HEK293 (cell line): Measurements from ENCODE around the gene KCNMB2.

Experiments used
- CTCF ChIA-PET: fragments of 350-600 bp; formaldehyde crosslinking; extraction: SDS; loops from one replicate; lab custom pipeline; 2021; ENCODE audit warnings: antibody characterized with exemption; lab: Yijun Ruan, JAX
- POLR2A ChIA-PET: fragments of 300-600 bp; formaldehyde crosslinking; extraction: SDS; loops from one replicate; lab custom pipeline; 2020; ENCODE audit warnings: antibody characterized with exemption, inconsistent platforms; lab: Yijun Ruan, JAX
- H3K27ac ChIP-seq: fragments of 200-500 bp; sonication (Bioruptor generic); 2 replicates; pipeline ENCODE4 v1.5.1; 2014; ENCODE audit warnings: low read depth, low read length, control low read depth, inconsistent platforms; ENCODE audit errors: extremely low read depth
- H3K36me3 ChIP-seq, 2 experiments: fragments of 200-500 bp in 1 of 2; sonication (Bioruptor generic) in 1 of 2; 1 replicate in 1 of 2; 2 replicates in 1 of 2; pipeline ENCODE4 v1.5.1; 2014 to 2017; ENCODE audit warnings: inconsistent platforms in 2 of 2, low read length in 2 of 2; ENCODE audit not compliant: control insufficient read depth in 2 of 2, insufficient read depth in 1 of 2
- H3K4me1 ChIP-seq: fragments of 200-500 bp; sonication (Bioruptor generic); 2 replicates; pipeline ENCODE4 v1.5.1; 2014; ENCODE audit warnings: mild to moderate bottlenecking, low read length, inconsistent platforms; ENCODE audit not compliant: control insufficient read depth, insufficient read depth
- H3K4me3 ChIP-seq: 2 replicates; pipeline ENCODE4 v1.5.1; 2011; ENCODE audit warnings: low read depth, mild to moderate bottlenecking, control low read depth, low read length, moderate library complexity
- H3K9me3 ChIP-seq: fragments of 200-500 bp; sonication (Bioruptor generic); 2 replicates; pipeline ENCODE4 v1.5.1; 2014; ENCODE audit warnings: low read depth, low read length, inconsistent platforms; ENCODE audit not compliant: control insufficient read depth, insufficient read depth
- EGR2 ChIP-seq: fragments of 450-650 bp; formaldehyde crosslinking; IDR thresholded peaks from 2 replicates; pipeline ENCODE4 v1.5.1; 2016; ENCODE audit warnings: low read depth, missing biosample characterization, missing genetic modification characterization
- ELK4 ChIP-seq: IDR thresholded peaks from 2 replicates; pipeline ENCODE4 v1.6.1; 2011; ENCODE audit warnings: mild to moderate bottlenecking, low read depth, low read length, borderline replicate concordance
- GLIS1 ChIP-seq: fragments of 450-650 bp; formaldehyde crosslinking; IDR thresholded peaks from 2 replicates; pipeline ENCODE4 v1.5.1; 2016; ENCODE audit warnings: missing biosample characterization, missing genetic modification characterization
- KLF10 ChIP-seq: fragments of 450-650 bp; IDR thresholded peaks from 2 replicates; pipeline ENCODE4 v1.5.1; 2018; ENCODE audit warnings: missing biosample characterization, mild to moderate bottlenecking, missing genetic modification characterization
- KLF17 ChIP-seq: fragments of 450-650 bp; formaldehyde crosslinking; IDR thresholded peaks from 2 replicates; pipeline ENCODE4 v1.5.1; 2016; ENCODE audit warnings: missing biosample characterization, missing genetic modification characterization
- SCRT2 ChIP-seq: fragments of 450-650 bp; formaldehyde crosslinking; IDR thresholded peaks from 2 replicates; pipeline ENCODE4 v1.5.1; 2016; ENCODE audit warnings: missing biosample characterization, missing genetic modification characterization
- TRIM28 ChIP-seq: IDR thresholded peaks from 2 replicates; pipeline ENCODE4 v1.6.1; 2011; ENCODE audit warnings: low read length, control low read depth, borderline replicate concordance
- ZBTB7A ChIP-seq: fragments of 450-650 bp; formaldehyde crosslinking; IDR thresholded peaks from 2 replicates; pipeline ENCODE4 v1.5.1; 2016; ENCODE audit warnings: low read depth, missing biosample characterization, missing genetic modification characterization
- ZNF112 ChIP-seq: fragments of 450-650 bp; formaldehyde crosslinking; IDR thresholded peaks from 2 replicates; pipeline ENCODE4 v1.5.0; 2017; ENCODE audit warnings: missing biosample characterization, missing genetic modification characterization
- ZNF148 ChIP-seq: fragments of 450-650 bp; formaldehyde crosslinking; IDR thresholded peaks from 2 replicates; pipeline ENCODE4 v1.5.0; 2017; ENCODE audit warnings: missing biosample characterization, missing genetic modification characterization, borderline replicate concordance
- ZNF16 ChIP-seq: fragments of 450-650 bp; formaldehyde crosslinking; IDR thresholded peaks from 2 replicates; pipeline ENCODE4 v1.5.1; 2016; ENCODE audit warnings: low read depth, missing biosample characterization, missing genetic modification characterization
- ZNF23 ChIP-seq: fragments of 450-650 bp; formaldehyde crosslinking; IDR thresholded peaks from 2 replicates; pipeline ENCODE4 v1.5.1; 2016; ENCODE audit warnings: missing biosample characterization, missing genetic modification characterization, borderline replicate concordance
- ZNF398 ChIP-seq: fragments of 450-650 bp; formaldehyde crosslinking; IDR thresholded peaks from 2 replicates; pipeline ENCODE4 v1.5.1; 2017; ENCODE audit warnings: missing biosample characterization, missing genetic modification characterization
- ZNF48 ChIP-seq: fragments of 450-650 bp; formaldehyde crosslinking; IDR thresholded peaks from 2 replicates; pipeline ENCODE4 v1.5.1; 2016; ENCODE audit warnings: missing biosample characterization, missing genetic modification characterization
- ZNF548 ChIP-seq: fragments of 450-650 bp; formaldehyde crosslinking; IDR thresholded peaks from 2 replicates; pipeline ENCODE4 v1.5.1; 2016; ENCODE audit warnings: missing biosample characterization, missing genetic modification characterization
- ZNF580 ChIP-seq: fragments of 450-650 bp; formaldehyde crosslinking; IDR thresholded peaks from 2 replicates; pipeline ENCODE4 v1.5.1; 2016; ENCODE audit warnings: missing biosample characterization, missing genetic modification characterization
- ZNF654 ChIP-seq: fragments of 450-650 bp; formaldehyde crosslinking; IDR thresholded peaks from 2 replicates; pipeline ENCODE4 v1.5.1; 2016; ENCODE audit warnings: low read depth, missing biosample characterization, missing genetic modification characterization
- ZNF660 ChIP-seq: fragments of 450-650 bp; IDR thresholded peaks from 2 replicates; pipeline ENCODE4 v1.5.1; 2018; ENCODE audit warnings: missing biosample characterization, mild to moderate bottlenecking, missing genetic modification characterization
- ZSCAN18 ChIP-seq: fragments of 450-650 bp; formaldehyde crosslinking; IDR thresholded peaks from 2 replicates; pipeline ENCODE4 v1.5.1; 2016; ENCODE audit warnings: missing biosample characterization, missing genetic modification characterization
- ZSCAN5A ChIP-seq: fragments of 450-650 bp; formaldehyde crosslinking; IDR thresholded peaks from 2 replicates; pipeline ENCODE4 v1.5.1; 2016; ENCODE audit warnings: missing biosample characterization, missing genetic modification characterization

The KCNMB2 gene

GRCh38 chr3:178749471-178749870, 213.2 kb downstream of the KCNMB2 start:
- CTCF ChIA-PET, result interaction anchor here (0.6 kb wide), 1 partner anchor 35 kb away, joined by 3 read pairs; no protein-coding TSS in a partner anchor
- POLR2A ChIA-PET, result no interaction called here
- H3K4me1 ChIP-seq, result no peaks in the 10 kb centered on the region
- no peak overlapping the region for H3K4me3 ChIP-seq
- H3K9me3 ChIP-seq, result no peaks in the 10 kb centered on the region
- no peaks in the 10 kb centered on the region for H3K36me3 ChIP-seq
- TF ChIP-seq TRIM28 (no peak), ZSCAN5A (tag by site-specific recombination) (no peak), KLF17 (no peak), ZNF148 (tag by site-specific recombination) (no peak), EGR2 (tag by site-specific recombination) (no peak), ZNF654 (tag by site-specific recombination) (no peak), ZNF398 (tag by site-specific recombination) (no peak), ZNF16 (tag by site-specific recombination) (no peak), ZNF548 (tag by site-specific recombination) (no peak), SCRT2 (tag by site-specific recombination) (no peak), KLF10 (tag by site-specific recombination) (no peak), ZNF48 (tag by site-specific recombination) (no peak)
- no peak overlapping the region for H3K27ac ChIP-seq

- Histone ChIP-seq H3K36me3 (no peaks in the 10 kb centered on the region), H3K4me1 (no peaks in the 10 kb centered on the region), H3K4me3 (no peak overlapping the region), H3K27ac (no peak overlapping the region), H3K9me3 (no peaks in the 10 kb centered on the region)
- ChIA-PET CTCF (no interaction called here), POLR2A (no interaction called here)
- TF ChIP-seq ZNF112 (tag by site-specific recombination), result no peak
- no peak for TF ChIP-seq KLF17
- no peak for TF ChIP-seq ZSCAN18 (tag by site-specific recombination)
- TF ChIP-seq ZNF654 (tag by site-specific recombination), result no peak
- TF ChIP-seq ELK4, result no peak
- no peak for TF ChIP-seq ZNF23 (tag by site-specific recombination)
- no peak for TF ChIP-seq ZBTB7A (tag by site-specific recombination)
- TF ChIP-seq ZNF580 (tag by site-specific recombination), result no peak
- no peak for TF ChIP-seq GLIS1 (tag by site-specific recombination)
- TF ChIP-seq ZNF660 (tag by site-specific recombination), result no peak
- TF ChIP-seq, all 188 proteins: peak for 0
Measured at GRCh38 chr3:178750639-178751300, 214.5 kb downstream of the KCNMB2 start.
